Measurements from ENCODE around the gene DPF3.
"Not testable (repeated sequence)": the region's sequence is repeated elsewhere in the genome, so short reads cannot be mapped to it uniquely, and the experiment has no call there.

DPF3 gene

DNA sequence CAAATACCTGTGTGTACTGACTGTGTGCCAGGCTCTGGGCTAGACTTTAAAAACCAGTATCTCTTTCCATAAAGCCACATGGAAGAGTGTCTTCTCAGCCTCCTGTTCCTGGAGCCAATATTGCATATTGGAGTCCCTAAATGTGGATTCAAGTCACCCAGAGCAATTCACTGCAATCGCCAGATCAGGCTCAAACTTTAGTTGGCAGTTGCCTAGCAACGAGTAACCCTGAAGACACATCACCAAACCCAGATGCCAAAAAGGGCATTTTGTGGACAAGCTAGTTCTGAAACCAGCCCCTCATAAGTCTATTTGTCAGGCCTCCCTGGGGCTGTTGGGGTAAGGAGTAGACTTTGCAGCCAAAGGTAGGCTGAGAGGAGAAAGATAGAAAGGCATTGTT, 13.7 kb downstream of the DPF3 start:
- no peak for DNase-seq (ENCODE audit: extremely low spot score)
- ChIA-PET POLR2A (no interaction called here), CTCF (no interaction called here)
- TF ChIP-seq, protein P1, sequence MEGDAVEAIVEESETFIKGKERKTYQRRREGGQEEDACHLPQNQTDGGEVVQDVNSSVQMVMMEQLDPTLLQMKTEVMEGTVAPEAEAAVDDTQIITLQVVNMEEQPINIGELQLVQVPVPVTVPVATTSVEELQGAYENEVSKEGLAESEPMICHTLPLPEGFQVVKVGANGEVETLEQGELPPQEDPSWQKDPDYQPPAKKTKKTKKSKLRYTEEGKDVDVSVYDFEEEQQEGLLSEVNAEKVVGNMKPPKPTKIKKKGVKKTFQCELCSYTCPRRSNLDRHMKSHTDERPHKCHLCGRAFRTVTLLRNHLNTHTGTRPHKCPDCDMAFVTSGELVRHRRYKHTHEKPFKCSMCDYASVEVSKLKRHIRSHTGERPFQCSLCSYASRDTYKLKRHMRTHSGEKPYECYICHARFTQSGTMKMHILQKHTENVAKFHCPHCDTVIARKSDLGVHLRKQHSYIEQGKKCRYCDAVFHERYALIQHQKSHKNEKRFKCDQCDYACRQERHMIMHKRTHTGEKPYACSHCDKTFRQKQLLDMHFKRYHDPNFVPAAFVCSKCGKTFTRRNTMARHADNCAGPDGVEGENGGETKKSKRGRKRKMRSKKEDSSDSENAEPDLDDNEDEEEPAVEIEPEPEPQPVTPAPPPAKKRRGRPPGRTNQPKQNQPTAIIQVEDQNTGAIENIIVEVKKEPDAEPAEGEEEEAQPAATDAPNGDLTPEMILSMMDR (IDR thresholded peaks at IDR 0.05; ENCODE audit: control extremely low read depth, extremely low read depth, low read depth, missing control alignments): no peak

DNA sequence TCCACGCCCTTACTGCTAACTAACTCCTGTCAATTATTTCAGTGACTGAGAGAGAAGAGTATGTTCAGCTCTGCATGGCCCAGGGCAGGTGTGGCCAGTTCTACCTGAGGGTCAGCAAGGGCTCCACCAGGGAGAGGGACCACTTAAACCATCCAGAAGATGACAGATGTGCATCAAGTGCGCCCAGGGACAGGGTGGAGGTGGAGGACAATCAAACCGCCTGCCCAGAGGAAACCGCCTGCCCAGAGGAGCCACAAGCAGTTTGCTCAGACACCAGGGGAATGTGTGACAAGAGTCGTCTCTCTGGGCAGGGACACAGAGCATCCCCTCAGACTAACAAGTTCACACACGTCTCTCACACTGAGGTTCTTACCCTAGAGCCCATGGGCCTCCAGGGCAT, 14.5 kb downstream of the DPF3 start:
- TF ChIP-seq, protein P1 (IDR thresholded peaks at IDR 0.05; ENCODE audit: control extremely low read depth, extremely low read depth, low read depth, missing control alignments): no peak
- POLR2A ChIA-PET: no interaction called here
- CTCF ChIA-PET: no interaction called here
- DNase-seq (ENCODE audit: extremely low spot score): no peak

DNA sequence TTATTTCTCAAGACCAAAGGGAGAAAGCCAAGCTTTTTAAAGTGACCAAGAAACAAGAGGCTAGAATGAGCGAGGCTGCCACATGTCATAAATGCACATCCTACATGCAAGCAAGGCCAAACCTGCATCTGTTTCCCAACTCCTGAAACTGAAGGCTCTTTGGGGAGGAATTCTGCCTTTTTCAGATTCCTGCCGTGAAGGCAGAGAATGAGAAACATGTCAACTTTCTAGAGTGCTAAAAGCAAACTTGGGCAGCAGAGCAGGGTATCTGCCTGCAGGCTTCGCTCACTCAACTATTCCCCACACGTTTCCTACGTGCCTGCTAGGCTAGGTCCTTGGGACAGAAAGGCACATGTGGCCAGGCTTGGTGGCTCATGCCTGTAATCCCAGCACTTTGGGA, 15.2 kb downstream of the DPF3 start:
- CTCF ChIA-PET: no interaction called here
- DNase-seq (ENCODE audit: extremely low spot score): no peak
- TF ChIP-seq, protein P1 (IDR thresholded peaks at IDR 0.05; ENCODE audit: control extremely low read depth, extremely low read depth, low read depth, missing control alignments): no peak
- POLR2A ChIA-PET: no interaction called here

DNA sequence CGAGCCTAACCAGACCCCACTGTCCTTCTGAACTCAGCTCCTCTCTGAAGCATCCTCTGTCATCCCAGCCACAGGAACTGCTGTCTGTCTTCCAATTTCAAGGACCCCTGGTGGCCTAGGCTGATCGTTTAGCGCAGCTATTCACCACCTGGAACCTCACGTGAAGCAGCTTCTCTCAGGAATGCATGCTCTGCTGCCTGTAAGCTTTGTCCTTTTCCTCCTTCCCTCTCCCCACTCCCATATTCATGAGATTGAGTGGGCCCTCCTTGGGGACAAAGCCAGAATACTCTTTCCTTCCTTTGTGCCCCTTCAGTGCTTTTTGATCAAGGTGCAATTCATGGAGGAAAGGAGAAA, 17.2 kb downstream of the DPF3 start:
- no peak for DNase-seq (ENCODE audit: extremely low spot score)
- CTCF ChIA-PET: interaction anchor here (1.0 kb wide), 1 partner anchor 10 kb away, joined by 3 read pairs; no protein-coding TSS in a partner anchor
- POLR2A ChIA-PET: no interaction called here
- TF ChIP-seq, protein P1 (IDR thresholded peaks at IDR 0.05; ENCODE audit: control extremely low read depth, extremely low read depth, low read depth, missing control alignments): no peak

DNA sequence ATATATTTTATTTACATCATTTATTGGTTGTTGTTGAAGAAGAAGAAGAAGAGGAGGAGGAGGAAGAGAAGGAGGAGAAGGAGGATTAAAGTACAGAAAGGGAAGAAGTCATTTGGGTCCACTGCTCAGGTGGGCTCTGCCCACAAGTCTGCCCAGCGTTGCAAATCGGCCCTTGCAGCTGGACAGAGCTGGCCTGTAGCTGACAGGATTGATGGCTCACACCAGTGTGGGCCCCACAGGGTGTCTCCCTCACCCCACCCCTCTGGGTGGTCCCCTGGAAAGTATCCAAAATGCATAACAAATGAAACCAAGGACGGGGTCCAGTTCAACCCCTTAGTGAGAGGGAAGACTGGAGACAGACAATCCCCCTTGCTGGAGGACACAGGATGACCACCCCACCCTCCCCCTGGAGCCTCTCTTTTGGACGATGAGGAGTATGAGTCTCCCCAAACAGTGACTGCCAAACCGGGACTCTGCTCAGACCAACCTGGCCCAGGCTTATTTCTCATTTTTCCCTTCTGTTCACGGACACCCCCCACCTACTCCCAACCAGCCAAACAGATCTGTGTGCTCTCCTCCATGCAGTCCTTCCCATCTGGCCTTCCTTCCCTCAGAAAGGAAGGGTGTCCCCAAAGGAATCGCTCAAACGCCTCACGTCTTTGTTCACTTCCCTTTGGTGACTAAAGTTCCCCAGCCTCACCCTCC, 17.7 kb downstream of the DPF3 start:
- ChIA-PET POLR2A (no interaction called here), CTCF (interaction anchor here (1.0 to 1.1 kb wide), 2 partner anchors 10 to 28 kb away, joined by 3 read pairs; no protein-coding TSS in a partner anchor)
- TF ChIP-seq, protein P1 (IDR thresholded peaks at IDR 0.05; ENCODE audit: control extremely low read depth, extremely low read depth, low read depth, missing control alignments): no peak

DNA sequence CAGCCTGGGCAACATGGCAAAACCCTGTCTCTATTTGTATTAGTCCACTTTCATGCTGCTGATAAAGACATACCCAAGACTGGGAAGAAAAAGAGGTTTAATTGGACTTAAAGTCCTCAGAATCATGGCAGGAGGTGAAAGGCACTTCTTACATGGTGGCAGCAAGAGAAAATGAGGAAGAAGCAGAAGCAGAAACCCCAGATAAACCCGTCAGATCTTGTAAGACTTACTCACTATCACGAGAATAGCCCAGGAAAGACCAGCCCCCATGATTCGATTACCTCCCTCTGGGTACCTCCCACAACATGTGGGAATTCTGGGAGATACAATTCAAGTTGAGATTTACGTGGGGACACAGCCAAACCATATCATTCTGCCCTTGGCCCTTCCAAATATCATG, 23.0 kb downstream of the DPF3 start:
- DNase-seq (ENCODE audit: extremely low spot score); POLR2A ChIA-PET; CTCF ChIA-PET: not testable (repeated sequence)

More for the DNA sequence above, 17.7 kb downstream of the DPF3 start:
- no peak for DNase-seq (ENCODE audit: extremely low spot score)

DNA sequence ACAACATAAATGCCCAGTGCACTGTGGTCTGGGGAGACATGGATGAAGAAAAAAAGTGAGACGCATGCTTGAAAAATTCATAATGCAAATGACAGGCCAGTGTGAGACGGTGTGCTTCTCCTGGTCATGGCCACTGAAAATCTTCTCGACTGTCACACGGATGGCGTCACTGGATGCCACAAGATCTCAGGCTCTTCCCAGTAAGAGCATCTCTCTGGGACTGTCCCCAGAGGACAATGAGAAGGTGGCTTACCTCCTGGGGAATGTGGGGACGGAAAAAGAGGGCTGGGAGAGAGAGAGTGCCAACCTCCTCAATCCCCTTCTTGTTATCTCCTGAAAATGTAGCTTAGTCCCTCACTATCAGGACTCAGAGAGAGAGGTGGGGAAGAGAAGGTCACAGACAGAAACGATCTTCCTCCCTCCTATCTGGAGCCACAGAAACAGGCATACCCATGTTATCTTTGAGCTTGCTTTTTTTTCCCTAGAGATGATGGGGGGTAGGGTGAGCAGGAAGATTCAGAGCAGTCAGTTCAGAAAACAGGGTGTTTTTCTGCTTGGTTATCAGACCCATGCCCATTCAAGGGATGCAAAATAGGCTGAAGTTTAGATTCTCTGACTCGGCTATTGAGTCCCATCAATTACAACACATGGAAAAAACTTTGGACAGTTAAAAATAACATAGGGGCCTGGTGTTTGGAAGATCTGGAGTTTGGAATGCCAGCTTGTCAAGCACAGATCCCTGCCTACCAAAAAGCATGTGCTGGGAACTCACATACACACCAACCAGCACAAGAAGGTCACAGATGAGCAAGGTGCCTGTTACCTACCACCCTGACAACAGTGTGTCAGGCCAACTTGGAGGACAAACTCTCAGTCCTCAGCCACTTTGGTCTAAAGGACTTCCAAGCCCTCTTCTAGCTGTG, 24.2 kb downstream of the DPF3 start:
- DNase-seq (ENCODE audit: extremely low spot score): no peak
- ChIA-PET POLR2A (no interaction called here), CTCF (no interaction called here)
- TF ChIP-seq, protein P1 (IDR thresholded peaks at IDR 0.05; ENCODE audit: control extremely low read depth, extremely low read depth, low read depth, missing control alignments): no peak

All from GM10248 (cell line).